ENCODE results near the gene PNPLA1. TPM values are rescaled to one million over a fixed set of nuclear protein-coding genes. Genes with fewer than 3 reads are reported as not detected.

The PNPLA1 gene
- total and polyA plus RNA-seq, 5 donors = not detected

DNA sequence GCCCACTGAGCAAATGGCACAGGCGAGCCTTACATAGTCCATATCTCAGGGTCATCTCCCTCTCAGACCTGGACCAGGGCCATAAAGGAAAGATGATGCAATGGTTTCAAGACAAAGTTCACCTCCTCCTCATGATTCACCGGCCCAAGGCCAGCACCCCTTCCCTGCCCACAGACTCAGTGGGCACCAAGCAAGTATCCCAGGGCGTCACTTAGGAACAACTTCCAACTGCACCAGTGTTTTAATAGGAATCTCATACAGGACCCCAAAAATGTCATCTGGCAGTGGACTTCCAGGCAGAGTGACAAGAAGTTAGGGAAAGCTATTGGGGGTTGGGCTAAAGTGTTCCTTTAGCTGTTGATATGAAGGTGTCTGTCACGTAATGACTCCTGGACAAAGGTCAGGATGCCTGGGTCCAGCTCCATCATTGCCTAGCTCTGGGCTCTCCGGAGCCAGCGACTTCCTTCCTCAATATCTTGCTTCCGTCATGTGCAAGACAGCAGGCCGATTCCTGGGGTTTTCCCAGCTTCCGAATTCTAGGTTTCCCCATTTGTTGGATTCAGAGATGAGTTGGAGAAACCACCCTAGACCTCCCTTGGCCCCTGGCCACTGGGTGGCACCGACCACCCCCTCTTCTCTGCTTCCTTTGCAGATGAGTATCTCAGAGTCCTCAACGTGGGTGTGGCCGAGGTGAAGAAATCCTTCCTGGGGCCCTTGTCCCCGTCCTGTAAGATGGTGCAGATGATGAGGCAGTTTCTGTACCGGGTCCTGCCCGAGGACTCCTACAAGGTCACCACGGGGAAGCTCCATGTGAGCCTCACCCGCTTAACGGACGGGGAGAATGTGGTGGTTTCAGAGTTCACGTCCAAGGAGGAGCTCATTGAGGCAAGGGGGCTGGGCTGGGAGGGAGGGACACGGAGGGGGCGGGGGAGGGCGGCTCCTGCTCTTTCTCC lies 21.1 kb downstream of the PNPLA1 start:
- H3K27me3 ChIP-seq (ENCODE audit: control insufficient read depth, insufficient read depth) = no peaks in the 10 kb centered on the region
- H3K4me1 ChIP-seq (ENCODE audit: control insufficient read depth, insufficient read depth, low read length) = no peaks in the 10 kb centered on the region
- no peak overlapping the region for H3K27ac ChIP-seq (ENCODE audit: low read length)
- ATAC-seq (peak in 1 of 2 donors; percentile 9), DNase-seq (no peak)
- no peaks in the 10 kb centered on the region for H3K9me3 ChIP-seq (ENCODE audit: control insufficient read depth, low read length)
- intact Hi-C loops (cut with DNase I) = no loop called here
- no peak overlapping the region for H3K4me3 ChIP-seq (ENCODE audit: low read length)
- 64% methylated on average over 23 of the region's 23 CpGs for WGBS

DNA sequence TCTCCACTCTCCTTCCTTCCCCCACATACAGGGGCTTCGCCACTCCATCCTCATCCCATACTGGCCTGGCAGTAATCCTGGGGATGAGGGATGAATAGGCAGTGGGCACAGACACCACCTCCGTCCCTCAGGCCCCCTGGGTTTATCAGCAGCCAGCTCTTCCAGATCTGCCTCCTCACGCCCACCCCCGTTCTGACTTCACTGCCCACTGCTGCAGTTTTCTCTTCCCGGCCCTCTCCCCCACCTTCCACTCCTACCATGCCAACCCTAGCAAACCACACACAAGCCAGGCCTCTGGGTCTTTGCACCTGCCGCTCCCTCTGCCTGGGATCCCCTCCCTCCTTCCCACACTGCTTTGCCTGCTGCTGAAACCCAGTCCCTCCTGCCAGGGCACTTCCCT lies 22.3 kb downstream of the PNPLA1 start:
- ATAC-seq = no peak
- Histone ChIP-seq H3K4me1 (ENCODE audit: control insufficient read depth, insufficient read depth, low read length) (no peaks in the 10 kb centered on the region), H3K9me3 (ENCODE audit: control insufficient read depth, low read length) (no peaks in the 10 kb centered on the region), H3K27ac (ENCODE audit: low read length) (no peak overlapping the region), H3K27me3 (ENCODE audit: control insufficient read depth, insufficient read depth) (no peaks in the 10 kb centered on the region), H3K4me3 (ENCODE audit: low read length) (no peak overlapping the region)
- 78% methylated on average over 6 of the region's 6 CpGs for WGBS
- DNase-seq = no peak
- intact Hi-C loops (cut with DNase I) = no loop called here

DNA sequence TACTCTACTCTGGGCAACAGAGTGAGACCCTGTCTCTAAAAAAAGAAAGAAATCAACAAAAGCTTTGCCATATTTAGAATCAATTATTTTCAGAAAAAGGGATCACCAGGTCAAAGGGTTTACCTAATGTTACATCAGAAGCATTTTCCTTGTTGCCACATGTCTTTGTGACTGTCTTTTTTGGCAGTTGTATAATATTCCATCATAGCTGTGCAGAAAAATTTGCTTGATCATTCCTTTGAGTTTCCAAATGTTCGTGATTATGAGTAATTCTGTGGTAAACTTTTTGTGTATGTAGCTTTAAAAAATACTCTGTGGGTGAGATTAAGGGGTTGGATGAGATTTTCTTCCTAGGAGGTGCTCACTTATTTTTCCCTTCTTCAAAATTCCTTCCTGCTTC lies 26.4 kb downstream of the PNPLA1 start:
- Histone ChIP-seq H3K27ac (ENCODE audit: low read length) (no peak overlapping the region), H3K4me3 (ENCODE audit: low read length) (no peak overlapping the region), H3K4me1 (ENCODE audit: control insufficient read depth, insufficient read depth, low read length) (no peaks in the 10 kb centered on the region), H3K9me3 (ENCODE audit: control insufficient read depth, low read length) (no peaks in the 10 kb centered on the region), H3K27me3 (ENCODE audit: control insufficient read depth, insufficient read depth) (no peaks in the 10 kb centered on the region)
- no peak for ATAC-seq
- no peak for DNase-seq
- WGBS = 58% methylated on average over 1 of the region's 1 CpG
- intact Hi-C loops (cut with DNase I) = no loop called here

DNA sequence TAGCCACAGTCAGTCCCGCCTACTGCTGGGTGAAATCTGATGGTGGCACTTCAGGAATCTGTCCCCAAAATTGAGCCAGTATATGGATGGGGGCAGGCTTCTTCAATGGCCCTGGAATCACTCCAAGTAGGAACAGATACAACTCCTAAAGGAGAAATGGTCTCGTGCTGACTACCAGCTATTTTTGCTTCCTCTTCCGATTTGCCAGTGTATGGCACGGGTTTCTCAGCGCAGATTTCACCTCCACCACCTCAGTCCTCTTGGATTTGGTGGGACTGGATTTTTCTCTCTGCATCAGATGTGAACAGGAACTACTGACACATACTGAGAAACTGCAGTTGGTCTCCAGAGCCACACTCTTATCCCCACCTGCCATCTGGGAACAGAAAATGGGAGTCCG lies 27.2 kb downstream of the PNPLA1 start:
- Histone ChIP-seq H3K27me3 (ENCODE audit: control insufficient read depth, insufficient read depth) (no peaks in the 10 kb centered on the region), H3K4me1 (ENCODE audit: control insufficient read depth, insufficient read depth, low read length) (no peaks in the 10 kb centered on the region), H3K4me3 (ENCODE audit: low read length) (no peak overlapping the region), H3K9me3 (ENCODE audit: control insufficient read depth, low read length) (no peaks in the 10 kb centered on the region), H3K27ac (ENCODE audit: low read length) (no peak overlapping the region)
- DNase-seq (no peak), ATAC-seq (no peak)
- intact Hi-C loops (cut with DNase I) = no loop called here
- WGBS = 63% methylated on average over 6 of the region's 6 CpGs

DNA sequence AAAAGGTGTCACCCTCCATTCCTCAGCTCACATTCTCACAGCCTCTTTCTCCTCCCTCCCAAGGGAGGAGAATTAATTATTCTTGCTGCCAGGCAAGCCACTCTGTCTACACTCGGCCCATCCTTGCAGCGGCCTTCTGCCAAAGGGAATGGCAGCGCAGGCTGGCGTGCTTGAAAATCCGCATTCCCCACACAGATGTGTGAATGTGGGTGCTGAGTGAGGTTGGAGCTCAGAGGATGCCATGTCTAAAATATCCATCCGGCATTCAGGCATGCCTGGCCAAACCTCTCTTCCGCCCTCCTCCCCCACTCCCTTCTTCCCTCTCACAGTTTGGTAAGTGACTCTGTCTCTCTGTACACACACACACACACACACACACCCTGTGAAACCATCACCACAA lies 27.7 kb downstream of the PNPLA1 start:
- Histone ChIP-seq H3K27ac (ENCODE audit: low read length) (no peak overlapping the region), H3K4me1 (ENCODE audit: control insufficient read depth, insufficient read depth, low read length) (no peaks in the 10 kb centered on the region), H3K4me3 (ENCODE audit: low read length) (no peak overlapping the region), H3K27me3 (ENCODE audit: control insufficient read depth, insufficient read depth) (no peaks in the 10 kb centered on the region), H3K9me3 (ENCODE audit: control insufficient read depth, low read length) (no peaks in the 10 kb centered on the region)
- WGBS = 79% methylated on average over 7 of the region's 7 CpGs
- no peak for ATAC-seq
- intact Hi-C loops (cut with DNase I) = no loop called here
- DNase-seq = no peak

DNA sequence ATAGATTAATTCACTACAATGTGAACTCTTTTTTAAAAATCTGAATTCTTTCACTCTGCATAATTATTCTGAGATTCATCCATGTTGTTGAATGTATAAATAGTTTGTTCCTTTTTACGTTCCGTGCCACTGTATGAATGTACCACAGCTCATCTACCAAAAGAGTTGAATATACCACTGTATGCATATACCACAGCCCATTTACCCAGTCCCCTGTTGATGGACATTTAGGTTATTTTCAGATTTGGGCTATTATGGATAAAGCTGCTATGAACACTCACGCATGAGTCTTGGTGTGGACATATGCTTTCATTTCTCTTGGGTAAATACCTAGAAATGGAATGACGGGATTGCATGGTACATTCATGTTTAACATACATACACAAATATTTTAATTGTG lies 28.2 kb downstream of the PNPLA1 start:
- Histone ChIP-seq H3K4me1 (ENCODE audit: control insufficient read depth, insufficient read depth, low read length) (no peaks in the 10 kb centered on the region), H3K9me3 (ENCODE audit: control insufficient read depth, low read length) (no peaks in the 10 kb centered on the region), H3K27me3 (ENCODE audit: control insufficient read depth, insufficient read depth) (no peaks in the 10 kb centered on the region), H3K4me3 (ENCODE audit: low read length) (no peak overlapping the region), H3K27ac (ENCODE audit: low read length) (no peak overlapping the region)
- ATAC-seq (no peak), DNase-seq (no peak)
- 89% methylated on average over 4 of the region's 4 CpGs for WGBS
- intact Hi-C loops (cut with DNase I) = no loop called here

DNA sequence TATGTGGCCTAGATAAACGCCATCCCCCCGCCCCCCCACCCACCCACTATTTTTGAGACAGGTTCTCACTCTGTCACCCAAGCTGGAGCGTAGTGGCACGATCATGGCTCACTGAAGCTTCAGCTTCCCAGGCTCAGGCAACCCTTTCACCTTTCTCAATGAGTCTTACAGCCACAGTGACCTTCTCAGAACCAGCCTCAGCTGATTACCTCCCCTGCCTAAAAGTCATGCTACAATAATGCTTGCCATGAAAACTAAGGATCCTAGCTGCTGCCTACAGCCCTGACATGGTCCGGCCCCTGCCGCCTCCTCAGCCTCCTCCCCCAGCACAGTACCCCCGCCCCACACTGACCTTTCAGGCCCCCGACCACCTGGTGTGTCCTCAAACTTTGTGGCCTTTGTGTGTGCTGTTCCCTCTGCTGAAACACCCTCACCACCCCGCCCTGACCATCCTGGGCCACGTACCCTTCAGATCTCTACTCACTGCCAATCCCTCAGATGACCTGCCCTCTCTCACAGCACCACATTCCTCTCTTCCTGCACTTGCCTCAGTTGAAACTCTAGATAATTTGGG lies 31.3 kb downstream of the PNPLA1 start:
- ATAC-seq (peak; percentile 34 to 39), DNase-seq (no peak)
- H3K9me3 ChIP-seq (ENCODE audit: control insufficient read depth, low read length) = no peaks in the 10 kb centered on the region
- H3K27ac ChIP-seq (ENCODE audit: low read length) = no peak overlapping the region
- no peaks in the 10 kb centered on the region for H3K4me1 ChIP-seq (ENCODE audit: control insufficient read depth, insufficient read depth, low read length)
- no peak overlapping the region for H3K4me3 ChIP-seq (ENCODE audit: low read length)
- intact Hi-C loops (cut with DNase I) = loop anchor here in 2 of 4 donors (5.0 to 10.0 kb wide), 2 partner anchors 54 to 56 kb away; no protein-coding TSS in a partner anchor
- no peaks in the 10 kb centered on the region for H3K27me3 ChIP-seq (ENCODE audit: control insufficient read depth, insufficient read depth)
- 79% methylated on average over 10 of the region's 10 CpGs for WGBS

DNA sequence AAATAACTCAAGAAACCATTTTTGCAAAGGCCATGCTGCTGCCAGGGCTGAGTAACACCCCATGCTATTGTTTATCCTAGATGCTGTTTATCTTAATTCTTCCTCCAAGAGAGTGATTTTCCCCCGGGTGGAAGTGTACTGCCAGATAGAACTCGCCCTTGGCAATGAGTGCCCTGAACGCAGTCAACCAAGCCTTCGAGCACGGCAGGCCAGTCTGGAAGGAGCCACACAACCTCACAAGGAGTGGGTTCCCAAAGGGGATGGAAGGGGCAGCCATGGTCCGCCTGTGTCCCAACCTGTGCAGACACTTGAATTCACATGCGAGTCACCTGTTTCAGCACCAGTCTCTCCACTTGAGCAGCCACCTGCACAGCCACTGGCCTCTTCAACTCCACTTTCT lies 31.9 kb downstream of the PNPLA1 start:
- intact Hi-C loops (cut with DNase I) = loop anchor here (1.0 to 10.0 kb wide), 4 partner anchors 53 to 59 kb away; no protein-coding TSS in a partner anchor
- Histone ChIP-seq H3K9me3 (ENCODE audit: control insufficient read depth, low read length) (no peaks in the 10 kb centered on the region), H3K4me1 (ENCODE audit: control insufficient read depth, insufficient read depth, low read length) (no peaks in the 10 kb centered on the region), H3K27me3 (ENCODE audit: control insufficient read depth, insufficient read depth) (no peaks in the 10 kb centered on the region), H3K27ac (ENCODE audit: low read length) (no peak overlapping the region), H3K4me3 (ENCODE audit: low read length) (no peak overlapping the region)
- 44% methylated on average over 7 of the region's 7 CpGs for WGBS
- DNase-seq = peak in 2 of 3 donors; percentile 40 to 77
- peak; percentile 52 to 57 for ATAC-seq

DNA sequence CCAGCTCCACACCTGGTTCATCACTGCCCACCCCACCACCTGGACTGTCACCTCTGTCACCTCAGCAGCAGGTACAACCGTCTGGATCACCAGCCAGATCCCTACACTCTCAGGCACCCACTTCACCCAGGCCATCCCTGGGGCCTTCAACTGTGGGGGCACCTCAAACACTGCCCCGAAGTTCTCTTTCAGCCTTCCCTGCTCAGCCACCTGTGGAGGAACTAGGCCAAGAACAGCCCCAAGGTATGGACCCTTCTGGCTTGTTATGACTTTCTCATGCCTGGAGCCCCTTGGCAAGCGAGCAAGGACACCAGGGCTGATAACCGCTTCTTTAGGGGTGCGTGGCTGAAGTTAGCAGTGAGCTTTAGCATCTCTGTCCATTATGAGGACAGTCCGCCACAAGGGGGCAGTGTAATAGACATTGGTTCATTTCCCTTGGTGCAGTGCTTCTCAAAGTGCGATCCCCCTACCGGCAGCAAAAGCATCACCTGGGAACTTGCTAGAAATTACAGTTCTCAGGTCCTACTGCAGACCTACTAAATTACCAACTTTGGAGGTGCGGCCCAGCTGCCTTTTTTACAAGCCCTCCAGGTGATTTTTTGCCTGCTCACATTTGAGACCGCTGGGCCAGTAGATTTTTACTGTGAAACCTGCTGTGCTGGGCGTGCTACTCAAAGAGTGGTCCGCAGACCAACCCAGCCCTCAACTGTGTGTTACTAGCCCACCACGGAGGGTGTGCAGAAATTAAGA lies 32.5 kb downstream of the PNPLA1 start:
- Histone ChIP-seq H3K4me3 (ENCODE audit: low read length) (no peak overlapping the region), H3K4me1 (ENCODE audit: control insufficient read depth, insufficient read depth, low read length) (no peaks in the 10 kb centered on the region), H3K9me3 (ENCODE audit: control insufficient read depth, low read length) (no peaks in the 10 kb centered on the region), H3K27me3 (ENCODE audit: control insufficient read depth, insufficient read depth) (no peaks in the 10 kb centered on the region), H3K27ac (ENCODE audit: low read length) (no peak overlapping the region)
- WGBS = 29% methylated on average over 13 of the region's 13 CpGs
- DNase-seq (peak; percentile 79 to 93 (median 86)), ATAC-seq (peak; percentile 84 to 86)
- intact Hi-C loops (cut with DNase I) = loop anchor here (1.0 to 10.0 kb wide), 4 partner anchors 52 to 58 kb away; no protein-coding TSS in a partner anchor

DNA sequence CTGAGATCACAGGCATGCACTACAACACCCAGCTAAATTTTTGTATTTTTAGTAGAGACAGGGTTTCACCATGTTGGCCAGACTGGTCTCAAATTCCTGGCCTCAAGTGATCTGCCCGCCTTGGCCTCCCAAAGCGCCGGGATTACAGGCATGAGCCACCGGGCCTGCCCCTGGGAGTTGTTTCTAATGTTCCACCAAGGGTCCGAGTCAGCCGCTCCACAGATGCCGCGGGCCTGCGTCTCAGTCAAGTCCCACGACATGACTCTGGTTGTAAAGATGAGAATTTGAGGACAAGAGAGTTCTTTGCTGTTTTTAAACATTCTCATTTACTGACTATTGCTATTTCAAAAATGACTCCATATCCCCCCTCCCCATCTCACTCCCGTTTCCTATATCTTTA lies 36.0 kb downstream of the PNPLA1 start:
- intact Hi-C loops (cut with DNase I) = loop anchor here in 1 of 4 donors (10.0 kb wide), 1 partner anchor 49 kb away; no protein-coding TSS in a partner anchor

More for the DNA sequence above, 36.0 kb downstream of the PNPLA1 start:
- H3K9me3 ChIP-seq (ENCODE audit: control insufficient read depth, low read length) = no peaks in the 10 kb centered on the region
- DNase-seq (no peak), ATAC-seq (no peak)
- no peak overlapping the region for H3K4me3 ChIP-seq (ENCODE audit: low read length)
- no peak overlapping the region for H3K27ac ChIP-seq (ENCODE audit: low read length)
- WGBS = 90% methylated on average over 11 of the region's 11 CpGs
- peaks cover 3% of the 10 kb centered on the region for H3K4me1 ChIP-seq (ENCODE audit: control insufficient read depth, insufficient read depth, low read length)
- H3K27me3 ChIP-seq (ENCODE audit: control insufficient read depth, insufficient read depth) = no peaks in the 10 kb centered on the region

All from right cardiac atrium (tissue), 5 donors.